GM12878 (cell line): ENCODE results near the gene WDSUB1. TPM values are rescaled to one million over a fixed set of nuclear protein-coding genes. Genes with fewer than 3 reads are reported as not detected.

Source experiments
- ATAC-seq: fragments of 200-7000 bp; cut with Tn5 transposase; 3 replicates; pipeline ENCODE4 v1.9.1; 2020; ENCODE audit warnings: mild to moderate bottlenecking, moderate library complexity
- BruUV-seq: library from RNA; stranded (reverse); fragments of 400-500 nt; replicated peaks from 2 replicates; lab custom pipeline; 2021; lab: Mats Ljungman, UMichigan
- CTCF ChIA-PET: fragments of 300-600 bp; sonication (Branson Sonifier 250); formaldehyde crosslinking; extraction: SDS; loops from one replicate; lab custom pipeline; 2021; ENCODE audit warnings: inconsistent platforms; lab: Yijun Ruan, JAX
- POLR2A ChIA-PET: fragments of 350-600 bp; formaldehyde crosslinking; extraction: SDS; loops from one replicate; lab custom pipeline; 2021; ENCODE audit warnings: inconsistent platforms; lab: Charles Lee
- RAD21 ChIA-PET: fragments of 300-600 bp; sonication (Branson Sonifier 250); formaldehyde crosslinking; loops from one replicate; lab custom pipeline; 2023; ENCODE audit warnings: antibody characterized with exemption; ENCODE audit not compliant: unreplicated experiment; lab: Charles Lee
- SMC1A ChIA-PET: fragments of 300-600 bp; sonication (Branson Sonifier 250); formaldehyde crosslinking; loops from one replicate; lab custom pipeline; 2023; ENCODE audit not compliant: unreplicated experiment, uncharacterized antibody; lab: Charles Lee
- DNase-seq: peaks from one replicate; pipeline ENCODE4 v3.0.0-alpha.2; 2011; ENCODE audit warnings: low read depth, low spot score
- FAIRE-seq: peaks from 3 replicates; lab custom pipeline; 2011; peaks lifted over from hg19 to GRCh38; lab: Jason Lieb, UNC
- H2AFZ ChIP-seq: 2 replicates; pipeline ENCODE4 v1.6.0; 2011; ENCODE audit warnings: low read depth, low read length, control low read depth; ENCODE audit not compliant: control insufficient read depth
- H3K27ac ChIP-seq: 2 replicates; pipeline ENCODE4 v1.5.1; 2011; ENCODE audit warnings: control low read depth; ENCODE audit not compliant: control insufficient read depth, insufficient read depth
- H3K27me3 ChIP-seq, 2 experiments: replicated peaks in 1 of 2; 2 replicates each; pipeline versions ENCODE4 v1.6.0 to v1.6.1; 2011; ENCODE audit warnings: low read length in 1 of 2; ENCODE audit not compliant: control insufficient read depth in 2 of 2, insufficient read depth in 2 of 2
- H3K36me3 ChIP-seq, 2 experiments: 2 replicates each; pipeline ENCODE4 v1.5.1; 2011; ENCODE audit warnings: low read length in 1 of 2; ENCODE audit not compliant: control insufficient read depth in 2 of 2, insufficient read depth in 2 of 2
- H3K4me1 ChIP-seq: 2 replicates; pipeline ENCODE4 v1.6.1; 2011; ENCODE audit warnings: mild to moderate bottlenecking, low read length, moderate library complexity, mixed read lengths; ENCODE audit not compliant: control insufficient read depth, insufficient read depth
- H3K4me2 ChIP-seq: 2 replicates; pipeline ENCODE4 v1.6.0; 2011; ENCODE audit warnings: control low read depth; ENCODE audit not compliant: control insufficient read depth, insufficient read depth
- H3K4me3 ChIP-seq: fragments of 200-600 bp; sonication (generic); 2 replicates; pipeline ENCODE4 v1.5.1; 2016
- H3K79me2 ChIP-seq: 2 replicates; pipeline ENCODE4 v1.6.0; 2011; ENCODE audit warnings: low read length; ENCODE audit not compliant: control insufficient read depth, insufficient read depth
- H3K9ac ChIP-seq: 2 replicates; pipeline ENCODE4 v1.8.0; 2011; ENCODE audit warnings: low read length, control low read depth, mixed read lengths; ENCODE audit not compliant: control insufficient read depth, insufficient read depth
- H3K9me3 ChIP-seq: replicated peaks from 3 replicates; pipeline ENCODE4 v1.5.1; 2011; ENCODE audit warnings: mild to moderate bottlenecking, low read length; ENCODE audit not compliant: control insufficient read depth, insufficient read depth
- H4K20me1 ChIP-seq: 2 replicates; pipeline ENCODE4 v1.6.0; 2011; ENCODE audit not compliant: control insufficient read depth, insufficient read depth
- BRCA1 ChIP-seq: IDR thresholded peaks from 2 replicates; pipeline ENCODE4 v1.6.1; 2011; ENCODE audit warnings: low read depth, low read length, improper control_type of control experiment
- CEBPB ChIP-seq, 2 experiments: fragments of 150-350 bp in 1 of 2; IDR thresholded peaks; 2 replicates each; pipeline ENCODE4 v1.6.1; 2012 to 2014; ENCODE audit warnings: low read depth in 2 of 2, low read length in 2 of 2, borderline replicate concordance in 1 of 2, inconsistent platforms in 1 of 2
- CREB1 ChIP-seq: IDR thresholded peaks from 2 replicates; pipeline ENCODE4 v1.6.1; 2012; ENCODE audit warnings: low read depth, mild to moderate bottlenecking, inconsistent platforms
- EZH2 ChIP-seq: IDR thresholded peaks from 2 replicates; pipeline ENCODE4 v1.6.1; 2012; ENCODE audit warnings: low read depth, mild to moderate bottlenecking, control low read depth, inconsistent platforms, low read length, borderline replicate concordance; ENCODE audit not compliant: control insufficient read depth
- IKZF1 ChIP-seq: fragments of 450-650 bp; conservative IDR thresholded peaks from 2 replicates; pipeline ENCODE4 v1.6.1; 2017; ENCODE audit warnings: antibody characterized with exemption, mild to moderate bottlenecking
- IRF5 ChIP-seq: fragments of 450-650 bp; IDR thresholded peaks from 2 replicates; pipeline ENCODE4 v1.6.1; 2017; ENCODE audit warnings: borderline replicate concordance
- POU2F2 ChIP-seq: IDR thresholded peaks from 3 replicates; pipeline ENCODE4 v1.6.1; 2011; ENCODE audit warnings: low read depth, mild to moderate bottlenecking, low read length, borderline replicate concordance
- RELA ChIP-seq: fragments of 450-650 bp; IDR thresholded peaks from 2 replicates; pipeline ENCODE4 v1.8.0; 2014; ENCODE audit warnings: borderline replicate concordance; ENCODE audit not compliant: partially characterized antibody
- TBL1XR1 ChIP-seq: IDR thresholded peaks from 2 replicates; pipeline ENCODE4 v1.6.1; 2012; ENCODE audit warnings: low read depth, low read length, improper control_type of control experiment
- ZNF24 ChIP-seq: fragments of 450-650 bp; IDR thresholded peaks from 2 replicates; pipeline ENCODE4 v1.6.1; 2017; ENCODE audit warnings: antibody characterized with exemption, mild to moderate bottlenecking
- WGBS: methylation state at CpG from one replicate; pipeline ENCODE4 v1.1.6; 2016; ENCODE audit warnings: low lambda C conversion rate; ENCODE audit not compliant: insufficient replicate concordance, insufficient coverage; ENCODE audit errors: missing lambda C conversion rate; 5-methylcytosine and 5-hydroxymethylcytosine counted together
- in situ Hi-C: fragments of 300-500 bp; cut with MboI; formaldehyde crosslinking; loops from 9 replicates; pipeline ENCODE4 v1.14.3; 2018; ENCODE audit warnings: mixed read lengths
- intact Hi-C: fragments of 100-400 bp; cut with micrococcal nuclease; formaldehyde crosslinking; loops from one replicate; pipeline ENCODE4 v1.14.2; 2022; ENCODE audit not compliant: unreplicated experiment
- polyA plus RNA-seq, 11 experiments: library from polyadenylated mRNA; depleted of rRNA in 4 of 11; unstranded in 6 of 11; stranded (reverse) in 5 of 11; fragments of >200 nt; fragmentation: Nextera tagmentation in 4 of 11; fragmentation: Illumina TruSeq in 1 of 11; extraction: Ambion mirVana in 4 of 11; extraction: Trizol in 1 of 11; gene quantifications; 1 replicate in 1 of 11; 2 replicates in 10 of 11; pipeline versions ENCODE4 v1.2.1 to v1.2.3, GENCODE V29; 2011 to 2016; ENCODE audit warnings: inconsistent platforms in 2 of 11, missing spikeins in 2 of 11, low read depth in 1 of 11
- total RNA-seq, 4 experiments: library from RNA; depleted of rRNA in 3 of 4; stranded (reverse); fragments of >200 nt in 3 of 4; fragmentation: Illumina TruSeq in 1 of 4; extraction: Trizol in 1 of 4; gene quantifications; 2 replicates each; pipeline versions ENCODE4 v1.2.1 to v1.2.3, GENCODE V29; 2013 to 2021

Gene WDSUB1
- total and polyA plus RNA-seq, 10 of the 15 experiments (the other 5 are each of a cell fraction or from before 2014, with no cell fraction given): 4.4 to 12.7 (median 7.6) TPM

GRCh38 chr2:159218389-159218788 is 68.1 kb downstream of the WDSUB1 start:
- H3K9ac ChIP-seq: no peak overlapping the region
- WGBS: 60% methylated on average over 6 of the region's 6 CpGs
- no peaks in the 10 kb centered on the region for H3K4me1 ChIP-seq
- no peaks in the 10 kb centered on the region for H4K20me1 ChIP-seq
- H3K4me3 ChIP-seq: no peak overlapping the region
- BruUV-seq: no TSS peak
- POLR2A ChIA-PET: no interaction called here
- H3K27me3 ChIP-seq: no peaks in the 10 kb centered on the region
- no peak overlapping the region for H3K27ac ChIP-seq
- no peaks in the 10 kb centered on the region for H3K36me3 ChIP-seq
- CTCF ChIA-PET: no interaction called here
- ATAC-seq (no peak), DNase-seq (no peak), FAIRE-seq (no peak)
- H3K9me3 ChIP-seq: no peaks in the 10 kb centered on the region
- no peaks in the 10 kb centered on the region for H3K79me2 ChIP-seq
- H2AFZ ChIP-seq: no peak overlapping the region
- H3K4me2 ChIP-seq: no peak overlapping the region
- RAD21 ChIA-PET: no interaction called here
- intact Hi-C loops (no loop called here), in situ Hi-C loops (no loop called here)
- TF ChIP-seq EZH2 (no peak), ZNF24 (no peak), TBL1XR1 (no peak), BRCA1 (no peak), POU2F2 (no peak), CEBPB (IDR thresholded peaks at IDR 0.05; ENCODE audit: borderline replicate concordance in 1 of 2, low read depth in 2 of 2, low read length in 2 of 2) (no peak), IKZF1 (no peak), CREB1 (no peak), IRF5 (no peak), RELA (no peak)
- SMC1A ChIA-PET: no interaction called here
